Neural crest cell (in vitro differentiated cells): ENCODE results near the gene RYR3. TPM values are rescaled to one million over a fixed set of nuclear protein-coding genes. Genes with fewer than 3 reads are reported as not detected.

Source experiments
- DNase-seq: peaks from one replicate; pipeline ENCODE4 v3.0.0; 2021; ENCODE audit warnings: low read depth, mixed read lengths, low spot score
- H3K27ac Mint-ChIP-seq: one replicate; pipeline ENCODE4 v1.8.0; 2021; ENCODE audit warnings: mild to moderate bottlenecking, mixed read lengths; ENCODE audit not compliant: unreplicated experiment
- H3K27me3 Mint-ChIP-seq: 2 replicates; pipeline ENCODE4 v1.8.0; 2021; ENCODE audit warnings: low read depth, mild to moderate bottlenecking, mixed read lengths
- H3K36me3 Mint-ChIP-seq: 2 replicates; pipeline ENCODE4 v1.8.0; 2021; ENCODE audit warnings: low read depth, mild to moderate bottlenecking, mixed read lengths
- H3K4me1 Mint-ChIP-seq: 2 replicates; pipeline ENCODE4 v1.8.0; 2021; ENCODE audit warnings: mixed read lengths
- H3K4me3 Mint-ChIP-seq: one replicate; pipeline ENCODE4 v1.8.0; 2021; ENCODE audit warnings: mild to moderate bottlenecking, mixed read lengths
- H3K9me3 Mint-ChIP-seq: 2 replicates; pipeline ENCODE4 v1.8.0; 2021; ENCODE audit warnings: mixed read lengths
- total RNA-seq: library from RNA; stranded (reverse); gene quantifications from 2 replicates; pipeline ENCODE4 v1.2.1, GENCODE V29; 2021
- TF ChIP-seq, protein P1 (sequence below): fragments of 200-600 bp; sonication (generic); conservative IDR thresholded peaks from 2 replicates; pipeline ENCODE4 v1.5.0; 2021; ENCODE audit warnings: antibody characterized with exemption, mild to moderate bottlenecking

Gene RYR3
- total RNA-seq, 1 donor from 2014 or later: 2.2 TPM

DNA sequence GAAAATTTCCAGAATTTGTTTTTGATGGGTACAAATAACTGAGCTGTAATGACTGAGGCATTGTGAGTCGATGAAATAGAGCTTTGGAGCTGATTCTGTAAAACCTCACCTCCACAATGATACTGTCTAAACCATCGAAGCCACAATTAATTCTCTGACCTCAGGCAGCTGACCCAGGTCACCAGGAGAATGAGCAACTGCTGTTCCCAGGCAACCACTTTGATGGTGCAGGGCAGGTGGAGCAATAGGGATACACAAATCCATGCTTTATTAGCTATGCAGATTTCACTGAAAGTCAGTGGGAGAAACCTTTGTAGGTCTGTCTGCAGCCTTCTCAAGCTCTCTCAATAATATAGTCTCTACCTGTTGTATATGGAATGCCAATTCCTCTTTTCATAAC, 204.4 kb downstream of the RYR3 start:
- Mint-ChIP-seq H3K4me3 (no peak overlapping the region), H3K36me3 (no peaks in the 10 kb centered on the region), H3K27ac (no peak overlapping the region), H3K4me1 (peaks cover 19% of the 10 kb centered on the region), H3K9me3 (no peaks in the 10 kb centered on the region), H3K27me3 (peaks cover 7% of the 10 kb centered on the region)
- no peak for DNase-seq
- TF ChIP-seq, protein P1, sequence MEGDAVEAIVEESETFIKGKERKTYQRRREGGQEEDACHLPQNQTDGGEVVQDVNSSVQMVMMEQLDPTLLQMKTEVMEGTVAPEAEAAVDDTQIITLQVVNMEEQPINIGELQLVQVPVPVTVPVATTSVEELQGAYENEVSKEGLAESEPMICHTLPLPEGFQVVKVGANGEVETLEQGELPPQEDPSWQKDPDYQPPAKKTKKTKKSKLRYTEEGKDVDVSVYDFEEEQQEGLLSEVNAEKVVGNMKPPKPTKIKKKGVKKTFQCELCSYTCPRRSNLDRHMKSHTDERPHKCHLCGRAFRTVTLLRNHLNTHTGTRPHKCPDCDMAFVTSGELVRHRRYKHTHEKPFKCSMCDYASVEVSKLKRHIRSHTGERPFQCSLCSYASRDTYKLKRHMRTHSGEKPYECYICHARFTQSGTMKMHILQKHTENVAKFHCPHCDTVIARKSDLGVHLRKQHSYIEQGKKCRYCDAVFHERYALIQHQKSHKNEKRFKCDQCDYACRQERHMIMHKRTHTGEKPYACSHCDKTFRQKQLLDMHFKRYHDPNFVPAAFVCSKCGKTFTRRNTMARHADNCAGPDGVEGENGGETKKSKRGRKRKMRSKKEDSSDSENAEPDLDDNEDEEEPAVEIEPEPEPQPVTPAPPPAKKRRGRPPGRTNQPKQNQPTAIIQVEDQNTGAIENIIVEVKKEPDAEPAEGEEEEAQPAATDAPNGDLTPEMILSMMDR: no peak

DNA sequence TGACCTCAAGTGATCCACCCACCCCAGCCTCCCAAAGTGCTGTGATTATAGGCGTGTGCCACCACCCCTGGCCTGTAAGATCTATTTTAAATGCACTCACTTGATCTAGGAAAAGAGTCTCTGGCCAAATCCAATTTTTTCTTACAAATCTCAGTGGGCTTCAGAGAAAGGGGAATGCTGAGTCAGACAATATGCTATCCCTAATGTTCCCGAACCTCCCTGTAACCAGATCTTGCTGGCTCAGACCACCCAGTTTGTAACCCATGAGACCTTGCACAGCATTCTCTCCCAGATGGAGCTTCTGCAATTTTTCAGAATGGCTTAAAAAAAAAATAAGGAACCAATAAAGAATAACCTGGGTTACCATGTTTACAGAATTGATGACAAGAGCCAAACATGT, 205.8 kb downstream of the RYR3 start:
- H3K27ac Mint-ChIP-seq: no peak overlapping the region
- H3K36me3 Mint-ChIP-seq: no peaks in the 10 kb centered on the region
- peaks cover 7% of the 10 kb centered on the region for H3K27me3 Mint-ChIP-seq
- TF ChIP-seq, protein P1: no peak
- DNase-seq: no peak
- H3K4me1 Mint-ChIP-seq: peaks cover 19% of the 10 kb centered on the region
- H3K4me3 Mint-ChIP-seq: no peak overlapping the region
- H3K9me3 Mint-ChIP-seq: no peaks in the 10 kb centered on the region

DNA sequence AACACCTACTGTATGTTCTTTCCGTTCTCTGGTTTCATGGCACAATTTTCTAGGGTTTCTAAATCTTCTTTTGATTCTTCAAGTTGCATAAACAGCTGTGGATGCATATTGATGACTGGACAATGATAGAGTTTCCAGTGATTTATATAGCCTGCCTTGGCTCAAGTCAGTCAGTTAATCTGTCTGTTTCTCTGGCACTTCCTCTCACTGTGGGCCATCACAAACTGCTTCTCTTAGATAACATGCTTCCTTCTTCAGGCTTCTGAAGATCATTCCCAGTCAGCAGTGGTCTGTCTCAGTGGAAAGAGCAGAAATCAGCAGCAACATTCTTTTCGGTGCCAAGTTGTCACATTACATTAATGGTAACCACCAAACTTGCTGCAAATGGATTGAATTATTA, 207.2 kb downstream of the RYR3 start:
- H3K27me3 Mint-ChIP-seq: peaks cover 3% of the 10 kb centered on the region
- H3K4me3 Mint-ChIP-seq: no peak overlapping the region
- DNase-seq: no peak
- H3K27ac Mint-ChIP-seq: no peak overlapping the region
- H3K9me3 Mint-ChIP-seq: no peaks in the 10 kb centered on the region
- H3K4me1 Mint-ChIP-seq: peaks cover 19% of the 10 kb centered on the region
- TF ChIP-seq, protein P1: no peak
- no peaks in the 10 kb centered on the region for H3K36me3 Mint-ChIP-seq

DNA sequence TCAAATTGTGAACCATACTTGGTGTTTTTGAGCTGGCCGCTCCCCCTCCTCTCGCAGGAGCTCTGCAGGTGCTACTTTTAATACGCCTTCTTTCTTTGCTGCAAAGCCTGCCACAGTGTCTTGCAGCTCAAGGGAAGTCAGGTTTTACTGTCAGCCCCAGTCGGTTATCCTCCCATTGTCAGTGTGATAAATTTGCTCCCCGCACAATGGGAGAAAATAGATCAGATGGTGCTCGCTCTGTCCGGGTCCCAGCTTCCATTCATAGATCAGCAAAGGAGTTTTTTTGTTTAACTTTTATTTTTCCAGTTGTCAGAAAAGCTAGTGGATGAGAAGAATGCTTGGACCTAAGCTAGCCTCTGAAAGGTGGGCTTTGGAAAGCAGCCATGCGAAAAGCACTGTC, 207.7 kb downstream of the RYR3 start:
- H3K27ac Mint-ChIP-seq: no peak overlapping the region
- H3K4me1 Mint-ChIP-seq: peaks cover 19% of the 10 kb centered on the region
- no peak for DNase-seq
- peaks cover 1% of the 10 kb centered on the region for H3K27me3 Mint-ChIP-seq
- no peaks in the 10 kb centered on the region for H3K9me3 Mint-ChIP-seq
- no peak overlapping the region for H3K4me3 Mint-ChIP-seq
- no peaks in the 10 kb centered on the region for H3K36me3 Mint-ChIP-seq
- TF ChIP-seq, protein P1: no peak

DNA sequence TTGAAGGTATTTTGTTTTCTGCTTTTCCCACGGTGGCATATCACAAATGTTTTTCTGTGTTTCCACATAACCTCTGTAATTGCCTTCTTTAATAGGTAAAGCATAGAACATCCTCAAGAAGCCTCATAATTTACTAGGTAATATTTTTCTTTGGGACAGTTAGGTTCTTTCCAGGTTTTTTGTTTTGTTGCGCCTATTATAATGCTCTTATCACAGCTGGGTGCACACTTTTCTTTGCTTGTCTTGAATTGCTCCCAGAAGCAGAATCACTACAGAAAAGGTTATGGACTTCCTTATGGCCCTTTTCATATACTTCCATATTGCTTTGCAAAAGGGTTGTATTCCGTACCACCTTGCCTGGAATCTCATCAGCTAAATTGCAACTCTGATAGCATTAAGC, 213.5 kb downstream of the RYR3 start:
- no peak for DNase-seq
- TF ChIP-seq, protein P1: no peak
- no peaks in the 10 kb centered on the region for H3K4me1 Mint-ChIP-seq
- H3K27me3 Mint-ChIP-seq: peaks cover under 1% of the 10 kb centered on the region
- no peaks in the 10 kb centered on the region for H3K36me3 Mint-ChIP-seq
- no peak overlapping the region for H3K4me3 Mint-ChIP-seq
- H3K27ac Mint-ChIP-seq: no peak overlapping the region
- no peaks in the 10 kb centered on the region for H3K9me3 Mint-ChIP-seq

DNA sequence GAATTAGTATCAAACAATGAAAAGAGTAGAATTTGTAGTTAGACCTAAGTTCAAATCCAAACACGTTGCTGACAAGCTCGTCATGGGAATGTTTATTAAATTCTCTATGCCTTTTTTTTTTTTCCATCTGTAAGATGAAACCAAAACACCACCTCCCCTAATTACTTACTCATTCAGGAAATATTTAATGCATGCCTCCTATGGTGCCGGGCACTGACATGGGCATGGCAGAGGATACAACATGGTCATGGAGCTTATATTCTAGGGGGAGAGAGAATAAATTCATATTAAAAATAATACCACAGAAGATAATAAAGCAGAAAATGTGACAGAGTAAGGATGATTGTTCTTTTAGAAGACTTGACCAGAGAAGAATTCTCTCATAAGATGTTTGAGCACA, 215.8 kb downstream of the RYR3 start:
- TF ChIP-seq, protein P1: no peak
- H3K9me3 Mint-ChIP-seq: no peaks in the 10 kb centered on the region
- DNase-seq: no peak
- no peaks in the 10 kb centered on the region for H3K4me1 Mint-ChIP-seq
- peaks cover 10% of the 10 kb centered on the region for H3K27me3 Mint-ChIP-seq
- H3K4me3 Mint-ChIP-seq: no peak overlapping the region
- H3K36me3 Mint-ChIP-seq: no peaks in the 10 kb centered on the region
- no peak overlapping the region for H3K27ac Mint-ChIP-seq
